ENCODE measurements around the gene ZNF444.
"Not testable (repeated sequence)": the region's sequence is repeated elsewhere in the genome, so short reads cannot be mapped to it uniquely, and the experiment has no call there.

The ZNF444 gene

GRCh38 chr19:56176310-56176709, 35.2 kb downstream of the ZNF444 start:
- not testable (repeated sequence) for DNase-seq (ENCODE audit: low read depth in 3 of 3)

- no peak for DNase-seq (ENCODE audit: low read depth in 3 of 3)
Observed at GRCh38 chr19:56176881-56177280, 35.8 kb downstream of the ZNF444 start.

GRCh38 chr19:56177564-56178243, 36.6 kb downstream of the ZNF444 start:
- no peak for DNase-seq (ENCODE audit: low read depth in 3 of 3)

- no peak for DNase-seq (ENCODE audit: low read depth in 3 of 3)
Observed at GRCh38 chr19:56189785-56190184, 48.7 kb downstream of the ZNF444 start.

GRCh38 chr19:56191115-56191514, 50.0 kb downstream of the ZNF444 start:
- no peak for DNase-seq (ENCODE audit: low read depth in 3 of 3)

- no peak for DNase-seq (ENCODE audit: low read depth in 3 of 3)
Observed at GRCh38 chr19:56191711-56192110, 50.6 kb downstream of the ZNF444 start.

- no peak for DNase-seq (ENCODE audit: low read depth in 3 of 3)
Observed at GRCh38 chr19:56193981-56194640, 53.0 kb downstream of the ZNF444 start.

GRCh38 chr19:56197646-56198045, 56.6 kb downstream of the ZNF444 start, which contains the start of gene ZSCAN5B:
Gene ZSCAN5B, minus strand, starts transcription at chr19:56197783. Its CDS starts 4,731 bp downstream, at chr19:56193052.
- DNase-seq (ENCODE audit: low read depth in 3 of 3): not testable (repeated sequence)

GRCh38 chr19:56199687-56200086, 58.6 kb downstream of the ZNF444 start:
- DNase-seq (ENCODE audit: low read depth in 3 of 3): no peak

GRCh38 chr19:56201973-56202372, 60.9 kb downstream of the ZNF444 start, which contains the start of gene ZSCAN5C:
Gene ZSCAN5C, plus strand, starts transcription at chr19:56202273. Its CDS starts 3,641 bp downstream, at chr19:56205914.
- no peak for DNase-seq (ENCODE audit: low read depth in 3 of 3)

GRCh38 chr19:56207581-56207980, 66.5 kb downstream of the ZNF444 start:
- DNase-seq (ENCODE audit: low read depth in 3 of 3): not testable (repeated sequence)

GRCh38 chr19:56209091-56209490, 68.0 kb downstream of the ZNF444 start:
- DNase-seq (ENCODE audit: low read depth in 3 of 3): no peak

- DNase-seq (ENCODE audit: low read depth in 3 of 3): not testable (repeated sequence)
Observed at GRCh38 chr19:56210036-56210435, 68.9 kb downstream of the ZNF444 start.

Measured in stimulated activated CD4-positive, alpha-beta T cell treated with anti-CD3 and anti-CD28 coated beads, TNF-alpha, amount 100 ng/mL, for 48 hours (primary cell).